ENCODE measurements around the gene MOB2.

DNA sequence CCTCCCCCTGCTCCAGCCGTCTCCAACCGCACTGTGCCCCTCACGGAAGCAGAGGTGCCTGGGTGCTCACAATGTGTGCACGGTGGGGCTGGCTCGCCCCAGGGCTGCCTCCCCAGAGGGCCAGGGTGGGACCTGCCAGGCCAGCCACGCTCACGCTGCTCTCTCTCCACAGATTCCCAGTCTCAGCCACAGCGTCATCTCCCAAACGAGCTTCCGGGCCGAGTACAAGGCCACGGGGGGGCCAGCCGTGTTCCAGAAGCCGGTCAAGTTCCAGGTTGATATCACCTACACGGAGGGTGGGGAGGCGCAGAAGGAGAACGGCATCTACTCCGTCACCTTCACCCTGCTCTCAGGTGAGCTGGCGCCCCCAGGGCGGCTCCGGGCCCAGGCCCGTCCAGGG is 30.4 kb downstream of the MOB2 start:
- TF ChIP-seq, protein P1, sequence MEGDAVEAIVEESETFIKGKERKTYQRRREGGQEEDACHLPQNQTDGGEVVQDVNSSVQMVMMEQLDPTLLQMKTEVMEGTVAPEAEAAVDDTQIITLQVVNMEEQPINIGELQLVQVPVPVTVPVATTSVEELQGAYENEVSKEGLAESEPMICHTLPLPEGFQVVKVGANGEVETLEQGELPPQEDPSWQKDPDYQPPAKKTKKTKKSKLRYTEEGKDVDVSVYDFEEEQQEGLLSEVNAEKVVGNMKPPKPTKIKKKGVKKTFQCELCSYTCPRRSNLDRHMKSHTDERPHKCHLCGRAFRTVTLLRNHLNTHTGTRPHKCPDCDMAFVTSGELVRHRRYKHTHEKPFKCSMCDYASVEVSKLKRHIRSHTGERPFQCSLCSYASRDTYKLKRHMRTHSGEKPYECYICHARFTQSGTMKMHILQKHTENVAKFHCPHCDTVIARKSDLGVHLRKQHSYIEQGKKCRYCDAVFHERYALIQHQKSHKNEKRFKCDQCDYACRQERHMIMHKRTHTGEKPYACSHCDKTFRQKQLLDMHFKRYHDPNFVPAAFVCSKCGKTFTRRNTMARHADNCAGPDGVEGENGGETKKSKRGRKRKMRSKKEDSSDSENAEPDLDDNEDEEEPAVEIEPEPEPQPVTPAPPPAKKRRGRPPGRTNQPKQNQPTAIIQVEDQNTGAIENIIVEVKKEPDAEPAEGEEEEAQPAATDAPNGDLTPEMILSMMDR (conservative IDR thresholded peaks at IDR 0.05; ENCODE audit: low read length): no peak
- no peak for TF ChIP-seq EZH2phosphoT487 (IDR thresholded peaks at IDR 0.05; ENCODE audit: borderline replicate concordance, low read depth, low read length)
